ENCODE results near the gene KIF26B.

KIF26B gene

GRCh38 chr1:245211035-245211749 is 56.4 kb downstream of the KIF26B start:
- DNase-seq: no peak

GRCh38 chr1:245211761-245212160 is 57.0 kb downstream of the KIF26B start:
- no peak for DNase-seq

DNA sequence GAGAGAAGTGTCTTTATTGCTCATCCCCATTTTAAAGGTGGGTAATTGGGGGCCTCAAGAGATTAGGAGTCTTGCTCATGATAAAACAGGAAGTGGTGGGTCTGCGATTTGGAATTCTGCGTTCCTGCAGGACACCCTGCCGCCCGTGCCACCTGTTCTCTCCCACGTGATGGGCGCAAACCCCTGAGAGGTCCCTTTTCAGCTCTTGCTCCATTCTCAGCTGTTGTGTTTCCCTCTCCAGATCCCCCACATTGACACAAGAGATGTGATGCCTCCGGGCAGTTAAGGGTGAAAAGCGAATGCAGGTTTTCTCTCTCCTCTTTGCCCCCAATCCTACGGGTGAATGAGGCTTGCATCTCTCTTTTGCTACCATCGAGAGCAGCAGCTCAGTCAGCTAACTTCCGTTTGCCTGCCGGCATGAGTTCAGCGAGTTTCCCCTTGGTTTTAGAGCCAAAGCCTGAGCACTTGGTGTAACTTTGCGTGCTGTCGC is 57.5 kb downstream of the KIF26B start:
- no peak for DNase-seq

- no peak for DNase-seq
These were observed 58.5 kb downstream of the KIF26B start for GRCh38 chr1:245213066-245213831.

GRCh38 chr1:245215071-245215470 is 60.3 kb downstream of the KIF26B start:
- DNase-seq: no peak

DNA sequence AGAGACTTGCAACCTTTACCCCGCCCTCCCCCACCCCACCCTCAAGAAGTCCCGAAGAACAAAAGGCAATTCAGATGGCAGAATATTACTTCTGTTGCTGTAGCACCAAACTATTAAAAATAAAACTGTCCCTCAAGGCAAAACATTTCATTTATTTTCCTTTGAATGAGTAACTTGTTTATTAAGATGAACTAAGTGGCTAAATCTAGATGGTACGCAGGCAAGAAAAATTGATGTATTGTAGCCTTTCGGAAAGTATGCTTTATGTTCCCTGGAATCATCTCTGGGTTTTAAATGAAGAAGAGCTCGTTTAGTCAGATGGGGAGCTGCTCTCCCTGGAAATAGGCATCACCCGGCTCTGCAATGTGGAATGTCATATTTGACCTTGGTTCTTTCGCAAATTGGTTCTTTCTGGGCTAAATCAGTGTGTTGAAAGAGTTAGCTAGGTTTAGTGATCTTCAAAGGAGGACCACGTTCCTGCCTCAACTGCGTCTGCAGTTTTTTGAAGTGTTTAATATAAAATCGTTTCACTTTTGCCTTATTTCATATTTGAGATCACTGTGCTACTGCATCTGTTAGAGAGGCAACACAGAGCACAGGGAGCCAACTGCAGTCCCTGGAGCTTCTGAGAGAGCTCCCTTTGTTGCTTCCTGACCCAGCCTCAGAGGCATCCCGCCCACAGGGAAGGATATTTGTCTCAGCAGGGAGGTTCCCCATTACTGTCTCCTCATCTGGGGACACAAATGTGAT is 61.8 kb downstream of the KIF26B start:
- no peak for DNase-seq

- DNase-seq: no peak
These were observed 63.2 kb downstream of the KIF26B start for GRCh38 chr1:245217853-245218608.

DNA sequence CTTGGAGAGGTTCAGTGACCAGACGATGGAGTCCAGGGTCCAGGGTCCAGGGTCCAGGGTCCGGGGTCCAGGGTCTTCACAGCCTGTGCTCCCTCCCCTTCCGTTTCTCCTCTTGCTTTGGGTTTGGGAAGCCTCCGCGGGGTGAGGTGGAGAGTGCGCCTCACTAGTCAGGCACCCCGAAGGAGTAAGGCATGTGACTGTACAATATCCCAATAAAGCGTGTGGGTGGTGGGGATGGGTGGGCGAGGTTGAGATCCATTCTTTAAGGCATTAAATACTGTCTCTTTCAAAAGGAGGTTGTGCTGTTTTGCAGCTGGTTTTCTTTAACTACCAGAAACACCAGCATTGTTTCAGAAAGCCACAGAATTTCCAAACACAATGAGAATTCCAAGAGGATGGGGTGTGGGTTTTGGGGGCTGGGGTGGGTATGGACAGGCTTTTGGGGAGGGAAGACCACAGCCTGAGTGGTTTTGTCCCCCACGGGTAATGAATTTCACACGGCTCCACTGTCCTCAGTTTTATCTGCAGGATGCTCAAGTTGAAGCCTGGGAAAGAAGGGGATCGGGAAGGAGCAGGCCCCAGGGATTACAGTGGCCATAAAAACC is 65.7 kb downstream of the KIF26B start:
- DNase-seq: no peak

DNA sequence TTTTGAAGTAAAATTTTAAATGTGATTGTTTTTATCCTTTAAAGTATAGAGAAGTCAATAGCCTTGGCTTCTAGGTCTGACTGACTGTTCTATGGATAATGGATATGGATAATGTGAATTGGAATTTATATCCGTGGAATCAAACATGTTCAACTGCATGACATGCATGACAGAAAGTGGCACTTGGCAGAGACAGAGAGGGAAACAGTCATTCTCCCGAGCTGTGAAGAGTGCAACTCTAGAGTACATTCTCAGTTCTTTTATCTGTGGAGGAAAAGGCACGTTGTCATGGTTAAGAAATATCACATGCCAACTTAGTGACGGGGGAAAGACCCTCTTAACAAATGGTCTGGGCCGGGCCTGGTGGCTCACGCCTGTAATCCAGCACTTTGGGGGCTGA is 67.0 kb downstream of the KIF26B start:
- DNase-seq: no peak

DNA sequence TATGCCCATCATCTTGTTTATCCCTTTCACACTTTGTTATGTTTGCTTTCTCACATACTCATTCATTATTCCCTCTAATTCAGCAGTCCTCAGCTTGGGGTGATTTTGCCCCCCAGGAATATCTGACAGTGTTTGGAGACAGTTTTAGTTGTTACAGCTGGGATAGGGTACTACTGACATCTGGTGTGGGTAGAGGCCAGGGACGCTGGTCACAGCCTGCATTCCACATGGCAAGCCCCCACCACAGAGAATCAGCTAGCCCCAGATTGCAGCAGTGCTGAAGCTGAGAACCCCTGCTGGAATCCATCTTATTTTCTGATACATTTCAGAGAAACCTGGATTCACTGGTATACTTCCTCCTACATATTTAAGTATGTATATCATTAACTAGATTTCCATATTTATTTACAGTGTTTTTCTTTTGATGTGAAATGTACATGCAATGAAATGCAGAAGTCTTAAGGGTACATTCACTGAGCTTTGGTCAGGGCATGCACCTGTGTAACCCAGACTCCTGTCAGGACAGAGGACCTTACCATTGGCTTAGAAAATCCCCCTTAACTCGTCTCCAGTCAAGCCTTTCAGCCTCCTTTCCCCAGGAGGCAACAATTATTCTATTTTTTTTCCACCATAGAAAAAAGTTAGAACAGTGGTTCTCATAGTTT is 68.3 kb downstream of the KIF26B start:
- DNase-seq: no peak

- DNase-seq: no peak
These were observed 70.8 kb downstream of the KIF26B start for GRCh38 chr1:245225322-245226202.

DNA sequence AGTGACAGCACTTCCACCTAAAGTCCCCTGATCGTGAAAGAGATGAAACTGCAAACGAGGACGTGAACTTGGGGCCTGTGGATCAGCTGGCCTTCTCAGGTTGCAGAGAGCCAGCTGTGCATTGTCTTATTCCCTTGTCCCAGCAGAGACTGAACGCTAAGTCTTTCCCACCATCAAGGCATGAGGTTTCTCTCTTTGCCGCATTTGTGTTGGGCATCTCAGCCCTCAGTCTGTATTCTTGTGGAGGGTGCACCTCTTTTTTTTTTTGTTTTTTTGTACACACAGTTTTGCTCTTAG is 71.4 kb downstream of the KIF26B start:
- no peak for DNase-seq

- no peak for DNase-seq
These were observed 74.3 kb downstream of the KIF26B start for GRCh38 chr1:245229051-245229450.

DNA sequence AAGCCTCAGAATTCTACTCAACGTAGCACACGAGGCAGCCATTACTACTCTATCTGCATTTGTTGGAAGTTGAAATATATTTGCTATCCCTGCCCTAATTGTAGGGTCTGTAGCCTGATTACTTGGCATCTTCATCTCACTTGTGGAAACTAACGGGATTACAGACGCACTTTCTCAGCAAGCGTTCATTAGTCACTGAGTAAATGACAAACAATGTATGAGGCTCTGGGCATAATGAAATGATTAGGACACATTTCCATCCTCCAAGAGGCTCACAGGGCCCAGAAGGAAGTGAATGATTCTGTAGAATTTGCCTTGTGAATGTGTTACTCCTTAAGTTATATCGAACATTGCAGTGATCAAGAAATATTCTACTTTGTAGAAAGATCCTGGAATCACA is 78.1 kb downstream of the KIF26B start:
- no peak for DNase-seq

DNA sequence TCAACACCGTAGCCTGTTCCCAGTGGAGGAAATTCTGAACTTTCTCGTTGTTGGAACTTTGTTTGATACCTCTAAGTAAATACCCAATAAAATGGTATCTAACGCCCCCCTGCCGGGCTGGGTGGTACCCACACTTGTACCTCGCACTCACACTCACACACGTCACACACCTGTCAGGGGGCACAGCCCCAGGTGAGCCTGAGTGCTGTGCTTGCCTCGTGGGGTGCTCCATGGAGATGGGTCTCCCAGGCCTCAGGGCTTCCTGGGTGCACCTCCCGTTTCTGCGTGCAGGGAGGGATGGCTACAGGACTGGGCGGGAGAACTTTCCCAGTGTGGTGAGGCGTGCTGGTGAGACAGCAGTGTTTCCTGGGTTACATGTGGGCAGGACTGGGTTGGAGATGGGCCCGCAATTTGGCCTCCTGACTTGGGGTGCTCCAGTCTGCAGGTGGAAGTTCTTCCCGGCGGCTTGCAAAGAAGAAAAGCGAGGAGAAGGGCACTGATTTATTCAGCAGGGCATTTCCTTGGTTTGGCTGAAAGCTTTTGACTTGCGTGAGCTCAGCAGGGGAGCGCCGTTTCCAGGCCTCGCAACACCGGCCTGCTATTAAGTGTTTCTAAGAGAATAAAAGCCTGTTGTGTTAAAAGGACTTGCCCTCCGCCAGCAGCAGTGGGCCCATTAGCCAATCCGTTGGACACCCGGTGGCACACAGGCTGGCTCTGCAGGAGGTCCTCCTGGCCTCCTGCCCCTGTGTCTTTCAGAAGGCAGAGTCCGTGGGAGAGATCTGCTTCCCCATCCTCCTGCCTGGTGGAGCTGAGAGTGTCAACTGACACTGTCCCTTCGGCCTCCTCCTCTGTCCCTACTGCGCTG is 79.7 kb downstream of the KIF26B start:
- DNase-seq: no peak

- DNase-seq: no peak
These were observed 80.4 kb downstream of the KIF26B start for GRCh38 chr1:245235156-245235555.

GRCh38 chr1:245240648-245241165 is 85.9 kb downstream of the KIF26B start:
- DNase-seq: no peak

DNA sequence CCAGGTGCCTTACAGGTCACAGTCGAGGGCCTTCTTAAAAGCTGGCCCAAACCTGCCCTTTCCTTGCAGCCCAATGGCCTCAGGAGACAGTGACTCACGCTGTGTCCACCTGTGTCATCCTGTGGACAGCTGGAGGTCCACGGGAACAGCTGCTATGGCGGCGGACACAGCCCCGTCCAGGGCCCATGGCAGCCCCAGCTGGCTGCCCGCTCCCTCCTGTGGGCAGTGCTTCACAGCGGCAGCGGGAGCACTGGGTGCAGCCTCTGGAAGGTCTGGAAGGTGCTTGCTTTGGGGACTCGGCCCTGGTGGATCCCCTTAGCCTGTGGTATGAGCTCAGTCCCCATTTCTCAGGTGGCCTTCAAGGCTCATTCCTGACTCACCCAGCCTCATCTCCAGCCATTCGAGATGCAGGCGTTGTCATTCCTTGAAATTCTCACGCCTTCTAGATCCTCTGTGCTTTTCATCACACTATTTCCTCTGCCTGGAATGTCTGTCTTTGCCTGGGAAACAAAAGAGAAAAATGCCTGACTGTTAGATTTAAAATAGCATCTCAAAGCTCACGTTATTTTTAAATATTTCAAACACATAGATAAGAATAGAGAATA is 86.8 kb downstream of the KIF26B start:
- no peak for DNase-seq

- no peak for DNase-seq
These were observed 88.2 kb downstream of the KIF26B start for GRCh38 chr1:245242989-245243388.

All from T-helper 2 cell (primary cell).